GM18511 (cell line): ENCODE measurements around the gene UPK3A.
"Not testable (repeated sequence)": the region's sequence is repeated elsewhere in the genome, so short reads cannot be mapped to it uniquely, and the experiment has no call there.

ENCODE experiments used
- ATAC-seq: cut with Tn5 transposase; IDR thresholded peaks from one replicate; pipeline ENCODE4 v1.9.1; 2021; ENCODE audit warnings: mild to moderate bottlenecking, moderate library complexity; ENCODE audit not compliant: unreplicated experiment

UPK3A gene

DNA sequence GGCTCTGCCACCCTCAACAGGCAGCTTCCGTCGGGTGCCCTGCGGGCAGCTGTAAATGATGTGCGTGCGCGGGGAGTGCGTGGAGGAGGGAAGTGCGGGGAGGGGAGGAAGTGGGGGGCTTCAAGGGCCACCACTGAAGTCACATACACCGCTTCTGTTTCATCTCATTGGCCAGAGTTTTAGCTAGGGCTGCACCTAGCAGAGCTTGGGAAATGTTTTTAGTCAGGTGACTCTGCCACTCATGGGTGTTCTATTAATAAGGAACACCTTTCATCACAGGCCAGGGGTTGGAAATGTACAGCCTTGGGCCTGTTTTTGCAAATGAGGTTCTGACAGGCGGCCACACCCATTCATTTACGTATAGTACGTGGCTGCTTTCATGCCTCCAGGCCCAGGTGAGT is 39.6 kb downstream of the UPK3A start:
- ATAC-seq = no peak

DNA sequence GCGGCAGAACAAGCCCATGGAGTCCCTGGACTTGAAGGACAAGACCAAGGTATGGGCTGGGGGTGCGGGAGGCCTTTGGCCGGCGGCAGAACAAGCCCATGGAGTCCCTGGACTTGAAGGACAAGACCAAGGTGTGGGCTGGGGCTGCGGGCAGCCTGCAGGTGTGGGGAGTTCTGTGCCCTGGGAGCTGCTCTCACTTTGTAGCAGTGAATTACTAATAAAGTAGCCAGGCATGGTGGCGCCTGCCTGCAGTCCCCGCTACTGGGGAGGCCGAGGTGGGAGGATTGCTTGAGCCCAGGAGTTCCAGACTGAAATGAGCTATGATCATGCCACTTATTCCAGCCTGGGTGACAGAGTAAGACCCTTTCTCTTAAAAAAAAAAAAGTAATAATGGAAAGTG is 43.5 kb downstream of the UPK3A start:
- ATAC-seq = not testable (repeated sequence)

DNA sequence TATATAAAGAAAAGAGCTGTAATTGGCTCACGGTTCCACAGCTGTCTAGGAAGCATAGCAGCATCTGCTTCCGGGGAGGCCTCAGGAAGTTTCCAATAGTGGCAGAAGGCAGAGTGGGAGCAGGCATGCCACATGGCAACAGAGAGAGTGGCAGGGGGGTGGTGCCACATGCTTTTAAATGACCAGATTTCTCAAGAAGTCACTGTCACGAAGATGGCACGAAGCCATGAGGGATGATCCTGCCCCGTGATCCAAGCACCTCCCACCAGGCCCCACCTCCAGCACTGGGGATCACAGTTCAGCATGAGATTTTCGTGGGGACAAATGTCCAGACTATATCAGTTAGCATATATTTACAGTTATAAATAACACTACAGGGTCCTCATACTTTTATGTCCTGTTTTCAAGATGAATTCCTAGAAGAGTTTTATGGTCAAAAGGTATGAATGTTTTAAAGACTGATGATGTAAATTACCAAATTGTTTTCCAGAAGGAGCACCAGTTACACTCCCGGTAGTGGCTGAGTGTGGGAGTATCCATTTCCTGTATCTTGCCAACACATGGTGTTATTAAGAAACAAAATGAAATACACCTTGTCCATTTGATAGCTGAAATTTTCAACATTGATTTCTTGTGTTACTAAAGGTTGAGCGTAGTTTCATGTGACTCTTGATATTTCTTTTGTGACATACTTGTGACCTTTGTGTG is 44.2 kb downstream of the UPK3A start:
- no peak for ATAC-seq

DNA sequence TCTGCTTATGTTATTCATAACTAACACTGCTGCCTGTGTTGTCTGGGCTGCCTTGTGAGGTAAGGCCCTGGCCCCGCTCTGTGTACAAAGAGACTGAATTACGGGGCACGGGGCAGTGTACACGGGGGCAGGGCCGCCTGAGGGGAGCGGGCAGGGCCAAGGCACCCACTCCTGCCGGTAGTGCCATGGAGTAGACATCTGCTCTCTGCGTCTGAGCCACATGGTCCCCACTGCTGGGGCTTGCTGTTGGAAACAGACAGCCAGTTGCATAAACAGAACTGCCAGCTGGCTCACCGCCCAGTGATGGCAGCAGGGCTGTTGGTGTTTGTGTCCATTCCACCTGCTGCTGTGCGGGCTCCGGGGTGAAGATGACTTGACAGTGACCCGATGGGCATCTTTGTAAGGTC is 44.8 kb downstream of the UPK3A start:
- no peak for ATAC-seq

DNA sequence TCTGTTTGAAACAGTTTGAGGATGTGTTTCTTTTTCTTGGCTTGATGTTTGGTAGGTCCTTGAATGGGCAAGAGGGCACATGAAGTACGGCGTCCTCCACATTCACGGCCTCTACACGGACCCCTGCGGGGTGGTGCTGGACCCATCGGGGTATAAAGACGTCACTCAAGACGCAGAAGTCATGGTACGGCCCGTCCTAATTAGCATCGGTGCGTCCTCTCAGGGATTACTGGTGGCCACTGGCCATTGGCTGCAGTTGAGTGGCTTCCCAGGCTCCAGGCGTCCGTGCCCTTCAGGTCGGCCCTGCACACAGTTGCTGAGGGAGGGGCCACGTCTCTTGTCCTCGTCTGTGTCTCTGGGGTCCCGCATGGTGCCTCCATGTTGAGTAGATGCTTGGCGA is 45.8 kb downstream of the UPK3A start:
- ATAC-seq = no peak

DNA sequence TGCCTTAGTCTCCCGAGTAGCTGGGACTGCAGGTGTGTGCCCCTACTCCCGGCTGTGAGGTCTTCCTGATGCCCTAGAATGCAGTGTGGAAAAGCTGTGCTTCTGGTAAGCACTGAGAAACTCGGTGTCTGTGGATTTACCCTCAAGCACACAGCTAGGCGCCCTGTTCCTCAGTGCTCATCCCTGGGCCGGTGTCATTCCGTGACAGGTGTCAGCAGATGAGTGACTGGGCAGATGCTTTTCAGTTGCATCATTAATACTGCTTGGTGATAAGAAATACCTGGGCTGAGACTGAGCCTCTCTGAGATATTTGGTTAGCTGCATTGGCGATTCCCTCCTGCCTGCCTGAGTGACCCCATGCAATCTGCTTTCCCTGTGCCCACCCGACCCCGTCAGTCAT is 46.7 kb downstream of the UPK3A start:
- no peak for ATAC-seq

DNA sequence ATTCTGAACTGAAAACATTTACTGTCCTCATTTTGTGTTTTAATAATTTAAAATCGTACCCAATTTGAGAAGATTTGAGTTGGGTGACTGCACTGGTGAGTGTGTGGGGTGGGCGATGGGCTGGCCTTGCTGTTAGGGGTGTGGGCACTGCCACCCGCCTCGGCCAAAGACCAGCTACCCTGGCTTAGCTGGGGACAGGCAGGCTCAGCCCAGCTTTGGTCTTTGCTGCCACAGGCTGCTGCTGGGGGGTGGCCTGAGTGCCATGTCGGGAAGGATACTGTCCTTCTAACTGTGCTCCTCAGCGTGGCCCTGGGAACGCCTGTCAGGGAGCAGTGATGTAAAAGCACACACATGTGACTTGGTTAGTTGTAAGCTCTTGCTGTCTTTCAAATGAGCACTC is 47.3 kb downstream of the UPK3A start:
- no peak for ATAC-seq

DNA sequence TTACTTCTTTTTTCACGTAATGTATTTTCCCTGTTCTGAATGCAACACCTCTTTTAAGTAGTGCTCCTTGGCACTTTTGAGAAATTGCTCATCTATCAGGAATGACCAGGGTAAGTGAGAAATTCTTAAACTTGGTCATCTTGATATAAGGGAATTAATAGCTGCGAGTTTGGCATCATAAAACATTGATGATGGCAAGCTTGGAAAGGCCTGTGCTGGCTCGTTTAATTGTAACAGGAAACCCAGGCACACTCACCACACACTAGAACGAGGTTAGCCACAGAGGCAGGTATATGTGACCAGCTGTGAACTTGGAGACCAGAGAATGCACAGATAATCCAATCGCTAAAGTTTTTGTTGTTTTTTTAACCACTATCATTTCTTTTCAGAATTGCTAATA is 49.3 kb downstream of the UPK3A start:
- ATAC-seq = no peak

DNA sequence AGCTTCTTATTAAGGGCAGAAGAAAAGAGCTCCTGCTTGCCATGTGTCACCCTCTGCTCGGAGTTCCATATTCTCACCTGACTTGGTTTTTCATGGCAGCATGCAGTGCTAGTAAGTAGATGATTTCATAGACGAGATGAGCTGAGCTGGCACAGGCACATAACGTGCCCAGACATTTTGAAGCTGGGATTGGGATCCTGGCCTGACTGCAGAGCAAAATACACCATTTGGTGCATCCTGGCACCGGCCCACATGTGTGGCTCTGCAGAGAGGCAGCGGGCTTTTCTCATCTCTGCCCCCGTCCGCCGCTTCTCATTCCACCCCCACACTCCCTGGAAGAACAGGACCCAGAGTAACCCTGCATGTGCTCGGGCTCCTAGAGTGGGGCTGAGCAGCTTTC is 49.8 kb downstream of the UPK3A start:
- ATAC-seq = no peak

DNA sequence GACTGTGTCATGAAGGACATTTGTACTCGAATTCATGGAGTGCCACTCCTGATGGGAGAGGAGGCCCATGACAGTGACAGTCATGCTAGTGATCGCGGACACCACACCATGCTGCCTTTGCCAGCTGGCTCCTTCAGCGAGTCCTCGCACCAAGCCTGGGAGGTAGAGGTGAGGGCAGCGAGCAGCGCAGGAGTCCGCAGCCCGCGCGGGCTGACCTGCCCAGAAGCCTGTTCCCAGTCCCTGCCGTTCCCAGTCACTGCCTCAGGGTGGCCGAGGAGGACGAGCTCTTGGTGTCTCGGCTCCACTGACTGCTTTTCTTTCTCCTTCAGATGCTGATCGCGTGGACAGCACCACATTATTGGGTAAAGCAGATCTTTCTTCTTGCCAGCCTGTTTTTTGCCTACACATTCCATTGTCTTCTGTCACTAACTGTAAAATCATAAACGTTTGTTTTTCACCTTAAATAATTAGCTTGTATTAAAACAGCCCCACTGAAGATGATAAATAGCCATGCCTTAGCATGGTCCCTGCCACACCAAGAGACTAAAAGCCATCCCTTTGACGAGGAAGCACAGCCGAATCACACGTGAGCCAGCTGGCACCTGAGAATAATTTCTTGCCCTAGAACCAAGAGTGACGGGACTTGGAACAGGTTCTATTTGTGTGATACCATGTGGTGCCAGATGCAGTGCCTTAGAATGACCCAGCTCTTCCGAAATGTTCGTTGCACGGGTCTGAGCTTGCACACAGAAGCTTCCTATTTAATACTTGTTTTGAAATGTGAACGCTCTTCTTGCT is 50.5 kb downstream of the UPK3A start:
- no peak for ATAC-seq

DNA sequence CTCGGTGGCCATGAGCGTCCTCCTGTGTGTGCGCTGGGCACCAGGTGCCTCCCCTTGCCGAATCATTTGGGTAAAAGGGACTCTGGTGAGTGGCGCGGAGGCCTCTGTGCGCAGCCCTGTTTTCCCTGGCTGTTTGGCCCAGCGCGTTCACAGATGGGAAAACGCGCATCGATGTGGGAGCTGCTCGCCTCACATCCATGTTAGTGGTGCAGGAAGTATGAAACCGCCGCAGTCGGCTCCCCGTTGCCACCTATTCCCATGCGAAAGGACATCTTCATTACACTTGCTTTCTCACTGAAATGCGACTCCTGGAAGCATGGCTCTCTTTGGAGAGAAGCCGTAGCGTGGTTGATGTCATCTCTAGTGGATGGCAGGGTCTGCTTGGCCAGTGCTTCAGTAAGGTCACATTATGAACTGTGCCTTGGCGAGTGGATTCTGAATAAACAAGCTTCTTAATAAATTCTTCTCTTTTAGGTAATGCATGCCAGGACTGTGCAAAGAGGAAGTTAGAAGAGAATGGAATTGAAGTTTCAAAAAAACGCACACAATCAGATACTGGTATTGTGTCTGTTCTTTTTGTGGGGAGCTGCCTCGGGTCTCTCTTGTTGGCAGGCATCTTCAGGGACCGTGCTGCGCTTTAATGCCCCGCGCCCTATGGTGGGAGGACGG is 51.2 kb downstream of the UPK3A start:
- no peak for ATAC-seq

DNA sequence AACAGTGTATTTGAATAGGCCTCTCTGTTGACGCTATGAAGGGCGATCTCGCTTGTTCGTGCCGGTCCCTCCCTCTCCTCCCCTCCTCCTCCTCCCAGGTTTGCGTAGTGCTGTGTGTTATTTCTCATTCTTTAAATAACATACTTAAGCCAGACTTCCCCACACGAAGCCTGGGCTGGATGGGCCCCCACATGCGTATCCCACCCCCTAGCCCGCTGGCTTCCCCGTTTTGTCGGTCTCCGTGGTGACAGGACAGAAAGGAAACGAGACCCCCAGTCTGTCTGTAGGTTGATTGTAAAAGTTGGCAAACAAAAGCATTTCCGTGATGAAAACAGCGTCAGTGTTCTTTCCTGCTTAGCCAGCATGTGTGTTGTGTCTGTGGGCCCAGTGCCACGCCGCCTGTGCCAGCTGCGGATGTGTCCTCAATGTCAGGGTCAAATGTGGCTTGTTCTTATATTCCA is 52.3 kb downstream of the UPK3A start:
- no peak for ATAC-seq

DNA sequence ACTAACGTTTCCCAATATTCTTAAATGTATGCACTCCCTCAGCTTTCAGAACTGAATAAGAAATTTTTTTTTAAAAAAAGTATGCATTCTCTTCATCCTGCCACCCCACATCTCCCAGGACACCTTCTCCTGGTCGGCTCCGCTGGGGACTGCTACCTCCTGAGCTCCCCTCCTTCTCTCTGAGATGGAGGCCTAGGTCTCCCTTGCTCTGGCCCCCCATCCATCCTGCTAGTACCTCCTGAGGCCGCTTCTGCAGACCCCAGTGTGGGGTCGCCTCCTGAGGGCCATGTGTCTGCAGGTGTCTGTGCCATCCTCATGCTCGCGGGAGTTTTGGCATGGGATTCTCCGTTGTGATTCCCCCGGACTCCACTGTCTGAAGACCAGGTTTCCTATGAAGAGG is 52.8 kb downstream of the UPK3A start:
- ATAC-seq = no peak

DNA sequence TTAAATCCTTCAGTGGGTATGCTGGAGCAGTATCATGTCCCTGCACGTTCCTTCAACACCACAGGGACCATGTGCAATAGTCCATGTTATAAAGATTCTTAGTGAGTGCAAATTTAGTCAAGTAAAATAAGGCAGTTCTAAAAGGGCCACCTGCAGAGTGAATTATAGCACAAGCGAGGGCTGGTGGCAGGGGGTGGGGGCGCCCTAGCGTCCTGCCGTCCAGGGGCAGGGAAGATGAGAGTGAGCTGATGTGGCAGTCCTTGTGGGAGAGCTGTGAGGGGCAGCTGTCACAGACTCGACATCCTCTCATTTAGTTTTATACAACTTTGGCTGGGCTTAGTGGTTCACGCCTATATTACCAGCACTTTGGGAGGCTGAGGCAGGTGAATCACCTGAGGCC is 54.0 kb downstream of the UPK3A start:
- ATAC-seq = no peak

DNA sequence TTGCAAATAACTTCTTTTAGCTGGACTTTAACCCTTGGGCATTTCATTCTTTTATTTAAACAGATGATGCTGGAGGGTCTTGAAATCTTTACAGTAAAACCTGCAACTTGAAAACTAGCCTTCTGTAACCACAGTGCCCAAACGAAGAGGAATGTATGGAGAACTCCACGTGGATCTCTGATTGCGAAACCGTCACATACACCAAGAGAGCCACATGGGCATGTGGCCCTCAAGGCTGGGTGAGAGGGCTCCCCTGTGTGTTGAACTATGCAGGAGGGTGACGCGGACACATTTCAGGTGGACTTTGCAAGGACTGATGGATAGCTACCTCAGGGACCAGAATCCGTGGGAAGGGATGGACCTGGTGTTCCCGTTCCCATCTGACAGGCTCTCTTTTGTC is 55.6 kb downstream of the UPK3A start:
- ATAC-seq = no peak

DNA sequence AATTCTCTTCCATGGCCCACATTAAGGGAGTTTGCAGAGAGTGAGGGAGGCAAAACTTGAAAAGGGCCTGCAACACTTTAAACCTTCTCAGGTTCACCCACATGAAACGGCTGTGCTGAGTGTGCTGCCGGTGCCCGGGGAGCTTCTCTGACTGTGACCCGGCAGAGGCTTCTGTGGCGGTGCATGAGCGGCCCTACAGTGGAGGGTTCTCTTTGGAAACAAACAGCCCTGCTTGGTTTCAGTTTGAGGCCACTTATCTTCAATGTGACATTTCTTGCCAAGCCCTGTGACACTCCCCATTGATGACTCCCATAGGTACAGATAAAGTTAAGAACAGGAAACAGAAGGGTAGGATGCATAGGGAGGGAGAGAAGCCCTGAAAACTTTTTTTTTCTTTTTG is 56.7 kb downstream of the UPK3A start:
- ATAC-seq = no peak

DNA sequence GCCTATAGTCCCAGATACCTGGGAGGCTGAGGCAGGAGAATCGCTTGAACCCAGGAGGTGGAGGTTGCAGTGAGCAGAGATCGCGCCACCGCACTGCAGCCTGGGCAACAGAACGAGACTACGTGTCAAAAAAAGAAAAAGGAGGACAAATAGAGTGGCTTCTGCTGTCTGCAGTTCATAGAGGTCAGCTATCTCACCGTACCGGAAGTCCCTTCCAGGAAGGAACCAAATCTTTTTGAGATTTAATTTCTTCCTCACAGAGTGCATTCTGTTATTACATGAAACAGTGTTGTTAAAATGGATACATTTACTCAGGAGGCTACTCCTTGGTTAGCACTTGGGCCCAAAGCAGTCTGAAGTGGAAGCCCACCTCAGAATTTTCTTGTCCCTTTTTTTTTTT is 58.4 kb downstream of the UPK3A start:
- ATAC-seq = no peak

DNA sequence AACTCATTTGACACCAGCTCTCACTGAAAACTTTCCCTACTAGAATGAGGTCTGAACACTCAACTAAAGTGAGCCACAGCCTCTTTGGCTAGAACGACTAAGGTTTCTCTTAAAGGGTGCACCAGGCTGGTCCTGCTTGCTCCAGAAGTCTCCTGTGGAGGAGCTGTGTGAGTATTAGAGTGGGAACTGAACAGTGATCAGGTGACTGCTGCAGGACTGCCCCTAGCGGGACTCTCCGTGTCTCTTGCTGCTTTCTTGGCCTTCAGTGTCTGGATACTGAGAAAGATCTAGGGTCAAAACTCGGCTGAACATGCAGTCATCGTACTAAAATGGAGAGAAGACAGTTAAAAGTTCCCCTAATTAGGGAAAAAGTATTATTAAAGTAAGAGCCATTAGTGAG is 59.6 kb downstream of the UPK3A start:
- ATAC-seq = no peak
